Measurements from ENCODE around the gene SIRT7. TPM values are rescaled to one million over a fixed set of nuclear protein-coding genes. Genes with fewer than 3 reads are reported as not detected.

The SIRT7 gene
- total RNA-seq, 1 donor, result 22.1 TPM

GRCh38 chr17:81879121-81879520, 38.9 kb downstream of the SIRT7 start:
- H2AFZ ChIP-seq (ENCODE audit: low read length), result no peak overlapping the region
- H3K27me3 ChIP-seq (ENCODE audit: insufficient read depth, low read length), result no peaks in the 10 kb centered on the region
- H3K4me3 ChIP-seq (ENCODE audit: insufficient read depth, low read length), result no peak overlapping the region
- no peak overlapping the region for H3K4me2 ChIP-seq (ENCODE audit: insufficient read depth, low read length)
- peaks cover 7% of the 10 kb centered on the region for H3K79me2 ChIP-seq (ENCODE audit: insufficient read depth, low read length)
- TF ChIP-seq CTCF (IDR thresholded peaks at IDR 0.05; ENCODE audit: extremely low read depth, low read depth, low read length), result no peak
- H3K9me3 ChIP-seq (ENCODE audit: low read depth, low read length), result no peaks in the 10 kb centered on the region
- no peaks in the 10 kb centered on the region for H4K20me1 ChIP-seq (ENCODE audit: insufficient read depth, low read length)
- DNase-seq (ENCODE audit: insufficient read length, low spot score, missing footprints), result peak; percentile 50
- H3K27ac ChIP-seq (ENCODE audit: low read depth, low read length), result no peak overlapping the region
- H3K36me3 ChIP-seq (ENCODE audit: insufficient read depth, low read length), result peaks cover 41% of the 10 kb centered on the region
- H3K4me1 ChIP-seq (ENCODE audit: insufficient read depth, low read length), result peaks cover under 1% of the 10 kb centered on the region

- Histone ChIP-seq H2AFZ (ENCODE audit: low read length) (no peak overlapping the region), H3K9me3 (ENCODE audit: low read depth, low read length) (no peaks in the 10 kb centered on the region), H3K36me3 (ENCODE audit: insufficient read depth, low read length) (peaks cover 41% of the 10 kb centered on the region), H3K27ac (ENCODE audit: low read depth, low read length) (no peak overlapping the region), H3K27me3 (ENCODE audit: insufficient read depth, low read length) (no peaks in the 10 kb centered on the region), H3K4me1 (ENCODE audit: insufficient read depth, low read length) (no peaks in the 10 kb centered on the region), H3K4me2 (ENCODE audit: insufficient read depth, low read length) (no peak overlapping the region), H3K4me3 (ENCODE audit: insufficient read depth, low read length) (no peak overlapping the region), H3K79me2 (ENCODE audit: insufficient read depth, low read length) (peaks cover 7% of the 10 kb centered on the region), H4K20me1 (ENCODE audit: insufficient read depth, low read length) (no peaks in the 10 kb centered on the region)
- TF ChIP-seq CTCF (IDR thresholded peaks at IDR 0.05; ENCODE audit: extremely low read depth, low read depth, low read length), result no peak
- peak; percentile 26 for DNase-seq (ENCODE audit: insufficient read length, low spot score, missing footprints)
These were observed 39.7 kb downstream of the SIRT7 start for GRCh38 chr17:81878294-81878693.

DNA sequence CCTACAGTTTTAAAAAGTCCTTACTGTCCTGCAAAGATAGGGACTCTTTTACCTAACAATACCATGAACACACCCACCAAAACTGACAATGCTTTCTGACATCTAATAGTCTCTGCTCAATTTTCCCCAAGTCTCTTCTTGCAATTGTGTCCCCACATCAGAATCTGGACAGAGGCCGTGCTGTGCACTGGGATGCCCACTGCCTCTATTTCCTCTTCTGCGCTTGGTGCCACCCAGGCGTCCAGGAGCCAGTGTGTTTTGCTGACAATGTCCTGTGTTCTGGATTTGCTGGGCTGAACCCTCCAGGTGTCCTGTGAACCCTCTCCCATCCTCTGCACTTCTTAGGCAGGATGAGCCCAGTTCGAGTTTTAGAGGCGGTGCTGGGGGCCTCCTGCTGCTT, 40.4 kb downstream of the SIRT7 start:
- TF ChIP-seq CTCF (IDR thresholded peaks at IDR 0.05; ENCODE audit: extremely low read depth, low read depth, low read length), result no peak
- H3K4me3 ChIP-seq (ENCODE audit: insufficient read depth, low read length), result no peak overlapping the region
- peaks cover 39% of the 10 kb centered on the region for H3K36me3 ChIP-seq (ENCODE audit: insufficient read depth, low read length)
- H4K20me1 ChIP-seq (ENCODE audit: insufficient read depth, low read length), result no peaks in the 10 kb centered on the region
- H2AFZ ChIP-seq (ENCODE audit: low read length), result no peak overlapping the region
- no peak for DNase-seq (ENCODE audit: insufficient read length, low spot score, missing footprints)
- H3K79me2 ChIP-seq (ENCODE audit: insufficient read depth, low read length), result peaks cover 7% of the 10 kb centered on the region
- H3K4me1 ChIP-seq (ENCODE audit: insufficient read depth, low read length), result no peaks in the 10 kb centered on the region
- no peak overlapping the region for H3K27ac ChIP-seq (ENCODE audit: low read depth, low read length)
- no peak overlapping the region for H3K4me2 ChIP-seq (ENCODE audit: insufficient read depth, low read length)
- H3K27me3 ChIP-seq (ENCODE audit: insufficient read depth, low read length), result no peaks in the 10 kb centered on the region
- no peaks in the 10 kb centered on the region for H3K9me3 ChIP-seq (ENCODE audit: low read depth, low read length)

DNA sequence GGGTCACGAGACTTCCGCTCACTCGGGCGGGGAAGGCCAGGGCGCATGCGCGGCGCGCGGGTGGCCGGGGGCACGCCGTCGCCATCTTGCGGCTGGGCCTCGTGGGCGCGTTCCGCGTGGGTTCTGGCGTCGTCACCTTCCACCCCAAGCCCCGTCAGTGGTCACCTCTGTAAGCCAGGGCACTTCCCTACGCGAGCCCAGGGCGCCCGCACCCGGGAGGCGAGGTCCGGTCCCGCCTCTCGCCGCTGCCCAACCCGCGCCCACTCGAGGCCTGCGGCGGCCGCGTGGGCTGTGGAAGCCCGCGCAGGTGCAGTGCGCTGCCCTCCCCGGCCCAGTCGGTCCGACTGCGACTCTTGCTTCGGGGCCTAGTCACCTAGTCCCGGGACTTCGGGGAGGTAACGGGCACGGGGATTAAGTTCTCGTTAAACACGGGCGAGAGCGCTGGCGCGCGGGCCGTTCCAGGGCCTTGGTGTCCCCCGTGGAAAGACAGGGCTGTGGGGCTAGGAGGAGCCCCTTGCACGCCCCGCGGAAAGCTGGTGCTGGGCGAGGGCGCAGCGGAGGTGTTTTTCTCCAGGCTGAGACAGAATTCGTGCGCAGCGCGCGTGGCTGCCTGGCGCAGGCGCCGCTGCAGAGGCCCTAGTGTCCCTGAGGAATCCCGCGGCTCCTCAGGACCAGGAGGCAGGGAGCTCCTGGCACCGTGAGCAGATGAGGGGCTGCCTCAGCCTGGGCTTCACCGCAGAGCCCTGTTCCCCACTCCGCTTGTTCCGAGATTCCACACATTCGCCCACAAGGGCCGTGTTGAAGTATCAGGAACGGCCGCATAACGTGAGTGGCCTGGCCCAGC, 46.4 kb downstream of the SIRT7 start:
- DNase-seq (ENCODE audit: insufficient read length, low spot score, missing footprints), result peak; percentile 100
- Histone ChIP-seq H3K4me3 (ENCODE audit: insufficient read depth, low read length) (peak overlapping the region; percentile 92), H3K27me3 (ENCODE audit: insufficient read depth, low read length) (no peaks in the 10 kb centered on the region), H3K79me2 (ENCODE audit: insufficient read depth, low read length) (peaks cover 25% of the 10 kb centered on the region), H4K20me1 (ENCODE audit: insufficient read depth, low read length) (peaks cover 29% of the 10 kb centered on the region), H3K4me2 (ENCODE audit: insufficient read depth, low read length) (peak overlapping the region; percentile 92), H3K36me3 (ENCODE audit: insufficient read depth, low read length) (peaks cover 22% of the 10 kb centered on the region), H2AFZ (ENCODE audit: low read length) (peak overlapping the region; percentile 83), H3K9me3 (ENCODE audit: low read depth, low read length) (no peaks in the 10 kb centered on the region), H3K4me1 (ENCODE audit: insufficient read depth, low read length) (peaks cover 23% of the 10 kb centered on the region), H3K27ac (ENCODE audit: low read depth, low read length) (peak overlapping the region; percentile 94)
- TF ChIP-seq CTCF (IDR thresholded peaks at IDR 0.05; ENCODE audit: extremely low read depth, low read depth, low read length), result peak; percentile 16
